Astrocyte (in vitro differentiated cells and primary cell): Measurements from ENCODE around the gene SKA2. TPM values are rescaled to one million over a fixed set of nuclear protein-coding genes. Genes with fewer than 3 reads are reported as not detected.
"Not testable (repeated sequence)": the region's sequence is repeated elsewhere in the genome, so short reads cannot be mapped to it uniquely, and the experiment has no call there.

Source experiments
- DNase-seq: peaks from one replicate; pipeline ENCODE4 v3.0.0-alpha.2; 2010; ENCODE audit warnings: low read depth
- FAIRE-seq: peaks from 2 replicates; lab custom pipeline; 2011; peaks lifted over from hg19 to GRCh38; lab: Jason Lieb, UNC
- H2AFZ ChIP-seq: 2 replicates; pipeline ENCODE4 v1.6.0; 2012; ENCODE audit warnings: low read depth, low read length, inconsistent platforms
- H3K27ac ChIP-seq: 2 replicates; pipeline ENCODE4 v1.5.1; 2011; ENCODE audit warnings: low read depth, low read length, inconsistent platforms
- H3K27me3 ChIP-seq: 2 replicates; pipeline ENCODE4 v1.6.0; 2011; ENCODE audit warnings: low read length, inconsistent platforms; ENCODE audit not compliant: insufficient read depth
- H3K36me3 ChIP-seq: 2 replicates; pipeline ENCODE4 v1.5.1; 2011; ENCODE audit warnings: low read length, inconsistent platforms; ENCODE audit not compliant: insufficient read depth
- H3K4me1 ChIP-seq: 2 replicates; pipeline ENCODE4 v1.5.1; 2011; ENCODE audit warnings: low read length, inconsistent platforms; ENCODE audit not compliant: insufficient read depth
- H3K4me2 ChIP-seq: 2 replicates; pipeline ENCODE4 v1.6.0; 2012; ENCODE audit warnings: low read length, inconsistent platforms
- H3K4me3 ChIP-seq: 2 replicates; pipeline ENCODE4 v1.5.1; 2011; ENCODE audit warnings: low read depth, mild to moderate bottlenecking, low read length, inconsistent platforms; ENCODE audit not compliant: insufficient read depth
- H3K79me2 ChIP-seq: 2 replicates; pipeline ENCODE4 v1.6.0; 2012; ENCODE audit warnings: mild to moderate bottlenecking, low read length, inconsistent platforms; ENCODE audit not compliant: insufficient read depth
- H3K9ac ChIP-seq: 2 replicates; pipeline ENCODE4 v1.6.0; 2012; ENCODE audit warnings: mild to moderate bottlenecking, low read length, inconsistent platforms
- H3K9me3 ChIP-seq: 2 replicates; pipeline ENCODE4 v1.5.1; 2012; ENCODE audit warnings: low read depth, mild to moderate bottlenecking, low read length, inconsistent platforms; ENCODE audit not compliant: insufficient read depth
- H4K20me1 ChIP-seq: 2 replicates; pipeline ENCODE4 v1.6.0; 2012; ENCODE audit warnings: low read length, inconsistent platforms; ENCODE audit not compliant: insufficient read depth
- H3K27ac Mint-ChIP-seq: one replicate; pipeline ENCODE4 v1.8.0; 2021; ENCODE audit warnings: mild to moderate bottlenecking, mixed read lengths; ENCODE audit not compliant: unreplicated experiment
- H3K27me3 Mint-ChIP-seq: one replicate; pipeline ENCODE4 v1.8.0; 2021; ENCODE audit warnings: low read depth, mixed read lengths; ENCODE audit not compliant: unreplicated experiment
- H3K36me3 Mint-ChIP-seq: one replicate; pipeline ENCODE4 v1.8.0; 2021; ENCODE audit warnings: low read depth, mixed read lengths; ENCODE audit not compliant: unreplicated experiment
- H3K4me1 Mint-ChIP-seq: one replicate; pipeline ENCODE4 v1.8.0; 2021; ENCODE audit warnings: low read depth, mixed read lengths; ENCODE audit not compliant: unreplicated experiment
- H3K4me3 Mint-ChIP-seq: one replicate; pipeline ENCODE4 v1.8.0; 2021; ENCODE audit warnings: mild to moderate bottlenecking, moderate library complexity, mixed read lengths; ENCODE audit not compliant: unreplicated experiment
- H3K9me3 Mint-ChIP-seq: one replicate; pipeline ENCODE4 v1.8.0; 2021; ENCODE audit warnings: mild to moderate bottlenecking, mixed read lengths; ENCODE audit not compliant: unreplicated experiment
- CTCF ChIP-seq: IDR thresholded peaks from 2 replicates; pipeline ENCODE4 v1.5.1; 2011; ENCODE audit warnings: low read depth, mild to moderate bottlenecking, inconsistent platforms, low read length, moderate library complexity; ENCODE audit not compliant: insufficient read depth
- EZH2 ChIP-seq: IDR thresholded peaks from 2 replicates; pipeline ENCODE4 v1.6.1; 2012; ENCODE audit warnings: mild to moderate bottlenecking, low read length, inconsistent platforms; ENCODE audit not compliant: insufficient read depth
- total RNA-seq: library from RNA; stranded (reverse); gene quantifications from 2 replicates; pipeline ENCODE4 v1.2.1, GENCODE V29; 2021

The SKA2 gene
- total RNA-seq, 1 donor from 2014 or later: 42.6 TPM

- no peak for DNase-seq
- H2AFZ ChIP-seq: no peak overlapping the region
- FAIRE-seq: no peak
- peaks cover 6% of the 10 kb centered on the region for H3K36me3 ChIP-seq
- Mint-ChIP-seq H3K36me3 (peaks cover 7% of the 10 kb centered on the region), H3K27ac (peak overlapping the region; percentile 91), H3K27me3 (no peaks in the 10 kb centered on the region), H3K4me3 (no peak overlapping the region), H3K9me3 (no peaks in the 10 kb centered on the region), H3K4me1 (peaks cover 15% of the 10 kb centered on the region)
- H3K4me3 ChIP-seq: no peak overlapping the region
- H3K4me2 ChIP-seq: peak overlapping the region; percentile 26
- H3K27ac ChIP-seq: peak overlapping the region; percentile 83
- H3K9ac ChIP-seq: peak overlapping the region; percentile 58
- no peaks in the 10 kb centered on the region for H3K9me3 ChIP-seq
- peaks cover 5% of the 10 kb centered on the region for H4K20me1 ChIP-seq
- TF ChIP-seq EZH2: no peak
- no peak for TF ChIP-seq CTCF
- peaks cover 46% of the 10 kb centered on the region for H3K79me2 ChIP-seq
- H3K4me1 ChIP-seq: peaks cover 28% of the 10 kb centered on the region
- H3K27me3 ChIP-seq: no peaks in the 10 kb centered on the region
Measured at GRCh38 chr17:59094861-59095530, 60.0 kb downstream of the SKA2 start.

GRCh38 chr17:59093702-59094231 lies 61.2 kb downstream of the SKA2 start:
- Histone ChIP-seq H3K4me3 (peak overlapping the region; percentile 55), H3K79me2 (peaks cover 37% of the 10 kb centered on the region), H2AFZ (peak overlapping the region; percentile 45), H3K27ac (peak overlapping the region; percentile 92), H3K27me3 (no peaks in the 10 kb centered on the region), H4K20me1 (peaks cover 3% of the 10 kb centered on the region), H3K4me1 (peaks cover 28% of the 10 kb centered on the region), H3K9me3 (no peaks in the 10 kb centered on the region), H3K9ac (peak overlapping the region; percentile 88), H3K4me2 (peak overlapping the region; percentile 87), H3K36me3 (peaks cover 5% of the 10 kb centered on the region)
- TF ChIP-seq EZH2 (no peak), CTCF (no peak)
- Mint-ChIP-seq H3K4me3 (no peak overlapping the region), H3K9me3 (no peaks in the 10 kb centered on the region), H3K27ac (peak overlapping the region; percentile 97), H3K27me3 (no peaks in the 10 kb centered on the region), H3K36me3 (peaks cover 5% of the 10 kb centered on the region), H3K4me1 (peaks cover 15% of the 10 kb centered on the region)
- DNase-seq: peak; percentile 92
- FAIRE-seq: no peak

GRCh38 chr17:59093145-59093701 lies 61.8 kb downstream of the SKA2 start:
- Histone ChIP-seq H3K27ac (peak overlapping the region; percentile 92), H3K9me3 (no peaks in the 10 kb centered on the region), H3K36me3 (peaks cover 5% of the 10 kb centered on the region), H3K4me3 (peak overlapping the region; percentile 55), H3K4me2 (peak overlapping the region; percentile 87), H3K4me1 (peaks cover 28% of the 10 kb centered on the region), H3K27me3 (no peaks in the 10 kb centered on the region), H4K20me1 (peaks cover 3% of the 10 kb centered on the region), H3K9ac (peak overlapping the region; percentile 88), H2AFZ (peak overlapping the region; percentile 45), H3K79me2 (peaks cover 34% of the 10 kb centered on the region)
- Mint-ChIP-seq H3K4me3 (no peak overlapping the region), H3K9me3 (no peaks in the 10 kb centered on the region), H3K36me3 (peaks cover 5% of the 10 kb centered on the region), H3K4me1 (peaks cover 15% of the 10 kb centered on the region), H3K27me3 (no peaks in the 10 kb centered on the region), H3K27ac (peak overlapping the region; percentile 97)
- TF ChIP-seq CTCF (no peak), EZH2 (no peak)
- DNase-seq: no peak
- FAIRE-seq: no peak

GRCh38 chr17:59090593-59090992 lies 64.4 kb downstream of the SKA2 start:
- H3K27ac ChIP-seq, H3K36me3 Mint-ChIP-seq, H3K27me3 Mint-ChIP-seq, H2AFZ ChIP-seq, DNase-seq, H3K4me3 Mint-ChIP-seq, H3K9ac ChIP-seq, H3K9me3 Mint-ChIP-seq, H3K27me3 ChIP-seq, H3K4me2 ChIP-seq, H3K4me3 ChIP-seq, H4K20me1 ChIP-seq, H3K27ac Mint-ChIP-seq, FAIRE-seq, H3K9me3 ChIP-seq: not testable (repeated sequence)
- H3K79me2 ChIP-seq: peaks cover 18% of the 10 kb centered on the region
- peaks cover 26% of the 10 kb centered on the region for H3K4me1 ChIP-seq
- peaks cover 15% of the 10 kb centered on the region for H3K4me1 Mint-ChIP-seq
- H3K36me3 ChIP-seq: peaks cover 14% of the 10 kb centered on the region
